Mucosa of rectum (tissue), 2 donors: Measurements from ENCODE around the gene STRBP.

Experiments
- H3K27ac ChIP-seq, 2 donors: one replicate each; pipeline ENCODE4 v1.7.0; 2013; ENCODE audit warnings: inconsistent platforms in 2 of 2, low read depth in 2 of 2, low read length in 2 of 2
- H3K27me3 ChIP-seq, 2 donors: one replicate each; pipeline ENCODE4 v1.7.0; 2013; ENCODE audit warnings: low read length in 2 of 2; ENCODE audit not compliant: control insufficient read depth in 2 of 2, insufficient read depth in 2 of 2
- H3K36me3 ChIP-seq, 2 donors: one replicate each; pipeline ENCODE4 v1.7.0; 2013; ENCODE audit warnings: low read length in 2 of 2; ENCODE audit not compliant: control insufficient read depth in 2 of 2, insufficient read depth in 2 of 2
- H3K4me1 ChIP-seq, 2 donors: one replicate each; pipeline ENCODE4 v1.7.0; 2013; ENCODE audit warnings: low read length in 2 of 2, mild to moderate bottlenecking in 1 of 2; ENCODE audit not compliant: control insufficient read depth in 2 of 2, insufficient read depth in 2 of 2
- H3K4me3 ChIP-seq, 2 donors: one replicate each; pipeline ENCODE4 v1.7.0; 2013; ENCODE audit warnings: low read length in 2 of 2
- H3K9ac ChIP-seq, 2 donors: one replicate each; pipeline ENCODE4 v1.7.0; 2013; ENCODE audit warnings: low read length in 2 of 2, low read depth in 1 of 2, mild to moderate bottlenecking in 1 of 2
- H3K9me3 ChIP-seq, 2 donors: one replicate each; pipeline ENCODE4 v1.7.0; 2013; ENCODE audit warnings: low read length in 2 of 2; ENCODE audit not compliant: control insufficient read depth in 2 of 2
- donor health status: healthy.
- donor health status: Normal muscosa, but diverticular disease.

Gene STRBP

DNA sequence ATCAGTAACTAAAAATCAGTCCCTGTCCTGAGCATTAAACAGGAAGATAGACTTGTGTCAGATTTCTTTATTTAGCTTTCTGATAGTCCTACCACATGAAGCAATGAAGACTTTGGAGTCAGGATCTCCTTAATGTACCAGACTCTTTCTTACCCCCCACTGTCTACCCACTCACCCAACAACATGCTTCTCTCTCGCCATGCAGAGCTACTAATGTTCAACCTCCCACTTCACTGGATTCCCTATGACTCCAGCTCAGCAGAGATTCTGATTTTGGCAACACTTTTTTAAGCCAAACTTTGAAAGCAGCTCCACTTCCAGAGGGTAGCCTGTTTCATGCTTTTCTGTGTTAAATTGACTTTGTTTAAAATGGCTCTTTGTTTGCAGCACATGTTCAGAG lies 184.1 kb downstream of the STRBP start:
- Histone ChIP-seq H3K9me3 (no peaks in the 10 kb centered on the region), H3K9ac (no peak overlapping the region), H3K4me3 (no peak overlapping the region), H3K27ac (no peak overlapping the region), H3K36me3 (peaks cover 27 to 33% of the 10 kb centered on the region in 2 donors), H3K27me3 (no peaks in the 10 kb centered on the region), H3K4me1 (no peaks in the 10 kb centered on the region)

DNA sequence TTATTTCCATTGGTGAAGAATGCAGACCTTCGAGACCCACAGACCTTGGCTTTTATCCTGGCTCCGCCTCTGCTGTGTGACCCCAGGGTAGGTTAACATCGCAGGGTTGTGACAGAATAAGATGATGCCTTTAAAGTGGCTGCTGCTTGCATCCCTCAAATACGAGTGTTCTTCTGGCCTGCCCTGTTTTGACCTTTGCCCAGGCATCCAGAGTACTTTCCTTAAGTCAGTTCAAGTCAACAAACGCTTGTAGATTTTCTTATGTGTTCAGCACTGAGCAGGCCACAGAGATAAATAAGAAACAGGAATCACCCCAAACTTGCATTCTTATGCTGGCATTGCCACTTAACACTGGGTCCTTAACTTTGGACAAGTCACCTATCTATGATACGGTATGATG lies 184.7 kb downstream of the STRBP start:
- Histone ChIP-seq H3K4me3 (no peak overlapping the region), H3K36me3 (peaks cover 30 to 32% of the 10 kb centered on the region in 2 donors), H3K9ac (no peak overlapping the region)

DNA sequence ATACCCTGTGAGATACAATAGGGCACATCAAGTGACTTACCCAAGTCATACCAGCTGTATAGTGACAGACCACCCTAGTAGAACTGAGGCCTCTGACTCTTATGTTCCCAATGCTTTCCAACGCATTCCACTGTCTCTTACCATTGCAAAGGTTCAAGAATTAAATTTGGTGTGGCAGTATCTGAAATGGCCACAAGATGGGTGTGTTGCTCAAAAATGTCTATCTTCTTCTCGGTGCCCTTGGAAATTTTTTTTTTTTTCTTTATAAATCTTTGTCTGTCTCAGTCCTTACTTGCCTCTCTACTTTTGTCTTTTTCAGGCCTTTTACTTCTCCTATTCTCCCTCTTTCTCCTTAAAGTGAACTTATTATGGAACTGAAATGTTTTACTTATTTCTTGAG lies 186.6 kb downstream of the STRBP start:
- Histone ChIP-seq H3K4me3 (no peak overlapping the region), H3K27me3 (no peaks in the 10 kb centered on the region), H3K4me1 (no peaks in the 10 kb centered on the region), H3K27ac (no peak overlapping the region), H3K9me3 (no peaks in the 10 kb centered on the region), H3K36me3 (peaks cover 30 to 35% of the 10 kb centered on the region in 2 donors), H3K9ac (no peak overlapping the region)

More for the DNA sequence above, 184.7 kb downstream of the STRBP start:
- H3K27ac ChIP-seq, result no peak overlapping the region
- no peaks in the 10 kb centered on the region for H3K4me1 ChIP-seq
- H3K9me3 ChIP-seq, result no peaks in the 10 kb centered on the region
- H3K27me3 ChIP-seq, result no peaks in the 10 kb centered on the region

DNA sequence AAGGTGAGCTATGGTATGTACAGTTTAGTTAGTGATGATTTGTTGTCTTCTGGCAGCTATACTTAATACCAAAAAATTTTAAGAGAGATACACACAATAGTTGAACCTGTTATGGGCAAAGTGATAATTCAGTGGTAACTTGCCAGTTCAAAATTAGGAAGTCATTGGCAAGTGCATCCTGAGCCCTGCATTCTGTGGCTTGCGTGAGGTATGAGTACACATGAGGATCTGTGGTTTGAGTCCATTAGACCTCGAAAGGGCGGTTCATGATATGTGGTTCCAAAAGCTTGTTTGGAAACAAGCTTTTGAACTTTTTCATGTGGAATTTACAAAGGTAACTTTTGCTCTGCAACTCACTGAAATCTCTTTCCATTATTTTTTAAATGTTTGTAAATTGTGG lies 187.9 kb downstream of the STRBP start:
- H3K9ac ChIP-seq, result no peak overlapping the region
- no peak overlapping the region for H3K27ac ChIP-seq
- no peaks in the 10 kb centered on the region for H3K27me3 ChIP-seq
- no peaks in the 10 kb centered on the region for H3K4me1 ChIP-seq
- H3K9me3 ChIP-seq, result no peaks in the 10 kb centered on the region
- no peak overlapping the region for H3K4me3 ChIP-seq
- peaks cover 24 to 40% of the 10 kb centered on the region in 2 donors for H3K36me3 ChIP-seq

DNA sequence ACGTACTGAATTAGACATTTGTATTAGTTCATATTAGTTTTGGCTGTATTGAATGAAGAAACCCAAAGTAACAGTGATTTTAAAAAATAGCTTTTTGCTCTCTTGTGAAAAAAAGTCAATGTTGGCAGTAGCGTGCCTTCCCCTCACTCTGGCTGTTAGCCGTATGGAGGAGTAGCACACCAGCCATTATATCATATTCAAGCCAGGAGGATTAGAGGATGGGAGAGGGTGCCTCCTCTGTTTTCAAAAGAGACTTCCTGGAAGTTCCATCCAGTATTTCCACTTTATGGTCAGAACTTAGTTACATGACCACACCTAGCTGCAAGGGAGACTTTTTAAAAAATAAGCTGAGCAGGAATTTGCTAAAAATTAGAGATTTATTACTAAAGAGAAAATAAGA lies 193.8 kb downstream of the STRBP start:
- Histone ChIP-seq H3K27ac (peak overlapping the region in 1 of 2 donors; percentile 11), H3K9ac (no peak overlapping the region), H3K27me3 (no peaks in the 10 kb centered on the region), H3K4me3 (no peak overlapping the region), H3K36me3 (peaks cover 35 to 42% of the 10 kb centered on the region in 2 donors), H3K9me3 (no peaks in the 10 kb centered on the region), H3K4me1 (no peaks in the 10 kb centered on the region)

DNA sequence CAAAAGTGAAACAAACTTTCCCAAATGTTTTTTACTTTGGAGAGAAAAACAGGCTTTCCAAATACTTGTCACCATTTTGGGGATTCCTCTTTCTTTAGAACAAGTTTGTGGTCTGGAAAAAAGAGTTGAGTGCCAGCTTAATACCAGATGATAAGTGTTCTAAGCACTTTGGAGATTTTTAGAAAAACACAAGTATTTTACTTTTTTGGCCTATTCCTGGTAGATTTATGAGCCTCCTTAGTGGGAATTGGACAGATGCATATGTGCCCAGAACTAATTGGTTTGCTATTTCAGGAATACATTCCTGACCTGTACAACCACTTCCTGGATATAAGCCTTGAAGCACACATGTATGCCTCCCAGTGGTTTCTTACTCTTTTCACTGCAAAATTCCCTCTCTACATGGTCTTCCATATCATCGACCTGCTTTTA lies 194.4 kb downstream of the STRBP start:
- Histone ChIP-seq H3K36me3 (peaks cover 33 to 39% of the 10 kb centered on the region in 2 donors), H3K9ac (no peak overlapping the region), H3K4me3 (no peak overlapping the region), H3K4me1 (no peaks in the 10 kb centered on the region), H3K27me3 (no peaks in the 10 kb centered on the region), H3K9me3 (no peaks in the 10 kb centered on the region), H3K27ac (peak overlapping the region; percentile 4 to 11)

DNA sequence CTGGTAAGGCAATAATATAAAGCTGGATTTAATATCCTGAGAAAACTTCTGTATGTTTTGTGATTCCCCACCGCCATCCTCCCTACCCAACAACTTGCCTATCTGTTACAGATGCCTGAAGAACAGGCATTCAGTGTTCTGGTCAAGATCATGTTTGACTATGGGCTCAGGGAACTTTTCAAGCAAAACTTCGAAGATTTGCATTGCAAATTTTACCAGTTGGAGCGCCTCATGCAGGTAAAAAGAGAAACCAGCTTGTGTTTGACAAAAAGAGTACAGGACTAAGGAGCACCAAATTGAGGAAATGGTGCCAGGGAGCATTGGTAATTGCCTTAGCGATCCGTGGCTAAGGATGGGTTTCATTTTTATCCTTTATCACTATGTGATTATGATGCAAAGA lies 194.9 kb downstream of the STRBP start:
- H3K4me3 ChIP-seq, result no peak overlapping the region
- no peak overlapping the region for H3K27ac ChIP-seq
- peaks cover 27 to 41% of the 10 kb centered on the region in 2 donors for H3K36me3 ChIP-seq
- H3K4me1 ChIP-seq, result no peaks in the 10 kb centered on the region
- H3K27me3 ChIP-seq, result no peaks in the 10 kb centered on the region
- H3K9ac ChIP-seq, result no peak overlapping the region
- H3K9me3 ChIP-seq, result no peaks in the 10 kb centered on the region

DNA sequence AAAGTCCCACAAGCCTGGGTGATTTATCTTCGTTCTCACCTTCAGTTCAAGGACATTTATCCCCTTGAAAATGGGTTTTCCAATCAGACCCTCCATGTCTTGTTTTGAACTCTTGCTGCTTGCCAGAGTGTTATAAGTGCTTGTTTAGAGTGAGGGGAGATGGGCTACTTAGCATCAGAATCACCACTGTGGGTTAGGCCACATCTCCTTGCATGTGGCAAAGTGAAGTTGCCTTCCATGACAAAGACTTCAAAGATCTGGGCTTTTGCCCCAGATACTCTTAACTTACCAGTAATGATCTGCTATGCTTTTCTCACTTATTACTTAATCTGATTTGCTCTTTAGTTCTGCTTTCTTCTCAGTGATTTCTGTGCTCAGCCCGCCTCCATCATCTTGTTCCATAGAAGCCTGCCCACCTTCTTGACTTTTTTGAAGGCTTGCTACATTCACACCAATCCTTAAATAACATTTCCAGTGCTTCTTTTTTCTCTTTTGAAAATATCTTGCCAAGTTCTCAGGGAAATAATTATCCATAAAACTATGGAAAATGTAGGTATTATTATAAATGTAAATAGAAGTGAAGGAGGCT lies 195.9 kb downstream of the STRBP start:
- Histone ChIP-seq H3K27ac (no peak overlapping the region), H3K4me3 (no peak overlapping the region), H3K36me3 (peaks cover 25 to 42% of the 10 kb centered on the region in 2 donors), H3K27me3 (no peaks in the 10 kb centered on the region), H3K9ac (no peak overlapping the region), H3K4me1 (no peaks in the 10 kb centered on the region), H3K9me3 (no peaks in the 10 kb centered on the region)
